GM12878 (cell line): ENCODE results near the gene PELI2. TPM values are rescaled to one million over a fixed set of nuclear protein-coding genes. Genes with fewer than 3 reads are reported as not detected.

Source experiments
- ATF2 ChIP-seq: IDR thresholded peaks from 2 replicates; pipeline ENCODE4 v1.6.1; 2012; ENCODE audit warnings: low read length, inconsistent platforms
- EZH2 ChIP-seq: IDR thresholded peaks from 2 replicates; pipeline ENCODE4 v1.6.1; 2012; ENCODE audit warnings: low read depth, mild to moderate bottlenecking, control low read depth, inconsistent platforms, low read length, borderline replicate concordance; ENCODE audit not compliant: control insufficient read depth
- NFIC ChIP-seq: IDR thresholded peaks from 2 replicates; pipeline ENCODE4 v1.6.1; 2012; ENCODE audit warnings: low read depth, mild to moderate bottlenecking, inconsistent platforms, low read length, moderate library complexity
- NFXL1 ChIP-seq: fragments of 450-650 bp; IDR thresholded peaks from 2 replicates; pipeline ENCODE4 v1.6.1; 2017; ENCODE audit warnings: antibody characterized with exemption, mild to moderate bottlenecking, borderline replicate concordance
- RAD21 ChIP-seq: IDR thresholded peaks from 2 replicates; pipeline ENCODE4 v1.6.1; 2011; ENCODE audit warnings: mild to moderate bottlenecking, low read depth, low read length, moderate library complexity; ENCODE audit not compliant: insufficient read depth
- SMAD1 ChIP-seq: fragments of 450-650 bp; IDR thresholded peaks from 2 replicates; pipeline ENCODE4 v1.6.1; 2018; ENCODE audit warnings: mild to moderate bottlenecking, low read depth; ENCODE audit not compliant: partially characterized antibody
- polyA plus RNA-seq, 11 experiments: library from polyadenylated mRNA; depleted of rRNA in 4 of 11; unstranded in 6 of 11; stranded (reverse) in 5 of 11; fragments of >200 nt; fragmentation: Nextera tagmentation in 4 of 11; fragmentation: Illumina TruSeq in 1 of 11; extraction: Ambion mirVana in 4 of 11; extraction: Trizol in 1 of 11; gene quantifications; 1 replicate in 1 of 11; 2 replicates in 10 of 11; pipeline versions ENCODE4 v1.2.1 to v1.2.3, GENCODE V29; 2011 to 2016; ENCODE audit warnings: inconsistent platforms in 2 of 11, missing spikeins in 2 of 11, low read depth in 1 of 11
- total RNA-seq, 4 experiments: library from RNA; depleted of rRNA in 3 of 4; stranded (reverse); fragments of >200 nt in 3 of 4; fragmentation: Illumina TruSeq in 1 of 4; extraction: Trizol in 1 of 4; gene quantifications; 2 replicates each; pipeline versions ENCODE4 v1.2.1 to v1.2.3, GENCODE V29; 2013 to 2021
- TF ChIP-seq, protein P1 (sequence below): IDR thresholded peaks from 2 replicates; pipeline ENCODE4 v1.6.1; 2012; ENCODE audit warnings: low read depth, low read length, improper control_type of control experiment
- TF ChIP-seq, protein P2 (sequence below): fragments of 450-650 bp; IDR thresholded peaks from 2 replicates; pipeline ENCODE4 v1.6.1; 2017; ENCODE audit warnings: borderline replicate concordance

PELI2 gene
- total and polyA plus RNA-seq, 10 of the 15 experiments (the other 5 are each of a cell fraction or from before 2014, with no cell fraction given) = under 0.01 to 0.10 (median 0.01) TPM; not detected in 3

DNA sequence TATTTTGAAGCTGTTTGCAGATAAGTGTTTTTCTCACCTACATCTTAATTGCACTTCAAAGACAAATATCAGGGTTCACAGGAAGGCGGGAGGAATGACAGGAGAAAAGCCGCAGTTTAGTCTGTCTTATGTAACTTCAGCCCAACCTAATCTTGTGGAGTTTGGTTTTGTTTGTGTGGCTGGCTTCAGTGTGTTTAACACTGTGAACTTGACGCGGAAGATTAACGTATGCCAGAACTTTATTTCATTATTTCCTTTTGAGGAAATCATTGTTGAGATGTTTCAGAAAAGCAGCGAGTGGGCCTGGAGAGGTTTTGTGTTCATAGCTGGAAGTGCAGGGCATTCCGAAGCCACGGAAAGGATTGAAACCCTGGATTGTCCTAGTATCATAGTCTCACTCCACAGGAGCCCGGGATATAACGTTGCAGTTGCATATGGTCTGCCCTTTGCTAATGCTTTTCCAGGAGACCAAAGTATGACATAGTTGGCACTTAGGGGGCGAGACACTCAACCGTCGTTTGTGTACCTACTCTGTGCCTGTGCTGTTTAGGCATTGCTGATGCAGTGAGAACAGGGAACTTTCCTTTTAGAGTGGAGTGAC is 2.0 kb downstream of the PELI2 start (continued):
- TF ChIP-seq ATF2 (no peak), NFIC (no peak), RAD21 (no peak), SMAD1 (no peak), EZH2 (no peak), NFXL1 (no peak)
- TF ChIP-seq, protein P1, sequence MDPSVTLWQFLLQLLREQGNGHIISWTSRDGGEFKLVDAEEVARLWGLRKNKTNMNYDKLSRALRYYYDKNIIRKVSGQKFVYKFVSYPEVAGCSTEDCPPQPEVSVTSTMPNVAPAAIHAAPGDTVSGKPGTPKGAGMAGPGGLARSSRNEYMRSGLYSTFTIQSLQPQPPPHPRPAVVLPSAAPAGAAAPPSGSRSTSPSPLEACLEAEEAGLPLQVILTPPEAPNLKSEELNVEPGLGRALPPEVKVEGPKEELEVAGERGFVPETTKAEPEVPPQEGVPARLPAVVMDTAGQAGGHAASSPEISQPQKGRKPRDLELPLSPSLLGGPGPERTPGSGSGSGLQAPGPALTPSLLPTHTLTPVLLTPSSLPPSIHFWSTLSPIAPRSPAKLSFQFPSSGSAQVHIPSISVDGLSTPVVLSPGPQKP = no peak
- TF ChIP-seq, protein P2, sequence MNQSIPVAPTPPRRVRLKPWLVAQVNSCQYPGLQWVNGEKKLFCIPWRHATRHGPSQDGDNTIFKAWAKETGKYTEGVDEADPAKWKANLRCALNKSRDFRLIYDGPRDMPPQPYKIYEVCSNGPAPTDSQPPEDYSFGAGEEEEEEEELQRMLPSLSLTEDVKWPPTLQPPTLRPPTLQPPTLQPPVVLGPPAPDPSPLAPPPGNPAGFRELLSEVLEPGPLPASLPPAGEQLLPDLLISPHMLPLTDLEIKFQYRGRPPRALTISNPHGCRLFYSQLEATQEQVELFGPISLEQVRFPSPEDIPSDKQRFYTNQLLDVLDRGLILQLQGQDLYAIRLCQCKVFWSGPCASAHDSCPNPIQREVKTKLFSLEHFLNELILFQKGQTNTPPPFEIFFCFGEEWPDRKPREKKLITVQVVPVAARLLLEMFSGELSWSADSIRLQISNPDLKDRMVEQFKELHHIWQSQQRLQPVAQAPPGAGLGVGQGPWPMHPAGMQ = no peak
